Suppressor macrophage treated with lipopolysaccharide for 4 hours (primary cell): ENCODE measurements around the gene UPF3B.
A peak's percentile ranks its signal among the peaks of the same experiment; 100 is the strongest.
"Not testable (repeated sequence)": the region's sequence is repeated elsewhere in the genome, so short reads cannot be mapped to it uniquely, and the experiment has no call there.

ENCODE experiments used
- DNase-seq: peaks from one replicate; pipeline ENCODE4 v3.0.0-alpha.2; 2020

The UPF3B gene

DNA sequence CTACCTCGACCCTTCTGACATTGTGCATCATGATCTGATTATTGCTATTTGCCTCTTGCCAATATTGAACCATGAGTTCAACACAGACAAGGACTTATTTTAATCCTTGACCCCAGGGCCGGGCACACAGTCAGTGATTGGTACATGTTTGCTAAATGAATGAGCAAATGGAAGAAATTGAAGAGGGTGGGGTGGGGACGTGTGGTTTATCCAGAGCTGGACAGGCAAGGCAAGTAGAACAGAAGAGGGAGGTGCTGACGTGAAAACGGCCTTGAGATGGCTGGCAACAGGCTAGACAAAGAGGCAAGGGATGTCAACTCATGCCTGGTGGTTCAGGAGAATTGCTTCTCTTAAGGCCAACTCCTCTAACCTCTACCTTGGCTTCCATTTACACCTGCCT, 28.5 kb downstream of the UPF3B start:
- not testable (repeated sequence) for DNase-seq

DNA sequence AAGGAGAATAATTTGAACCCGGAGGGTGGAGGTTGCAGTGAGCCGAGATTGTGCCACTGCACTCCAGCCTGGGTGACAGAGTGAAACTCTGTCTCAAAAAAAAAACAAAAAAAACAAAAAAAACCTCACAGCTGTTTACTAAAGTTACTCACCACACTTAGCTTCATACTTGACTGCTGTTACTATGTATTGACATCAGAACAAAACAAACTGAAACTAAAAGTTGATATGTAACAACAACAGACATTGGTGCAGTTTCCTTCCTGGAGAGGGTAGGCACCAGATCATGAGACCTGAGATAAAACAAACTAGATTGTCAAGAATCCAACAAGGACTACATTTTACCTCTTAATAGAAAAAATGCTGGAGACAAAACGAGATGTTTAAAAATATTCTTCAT, 31.1 kb downstream of the UPF3B start:
- peak; percentile 19 for DNase-seq

DNA sequence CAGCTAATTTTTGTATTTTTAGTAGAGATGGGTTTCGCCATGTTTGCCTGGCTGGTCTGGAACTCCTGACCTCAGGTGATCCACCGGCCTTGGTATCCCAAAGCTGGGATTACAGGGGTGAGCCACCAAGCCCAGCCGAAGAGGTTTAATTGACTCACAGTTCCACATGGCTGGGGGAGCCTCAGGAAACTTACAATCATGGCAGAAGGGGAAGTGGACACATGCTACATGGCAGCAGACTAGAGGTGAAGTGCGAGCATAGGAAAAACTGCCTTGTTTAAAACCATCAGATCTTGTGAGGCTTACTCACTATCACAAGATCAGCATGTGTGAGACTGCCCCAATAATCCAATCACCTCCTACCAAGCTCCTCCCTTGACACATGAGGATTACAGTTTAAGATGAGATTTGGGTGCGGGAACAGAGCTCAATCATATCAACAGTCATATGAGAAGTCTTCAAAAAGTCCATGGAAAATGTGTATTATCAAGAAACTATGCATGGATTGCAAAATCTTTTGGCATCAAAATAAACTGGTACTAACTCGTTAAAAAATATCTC, 35.6 kb downstream of the UPF3B start:
- DNase-seq = peak; percentile 5

DNA sequence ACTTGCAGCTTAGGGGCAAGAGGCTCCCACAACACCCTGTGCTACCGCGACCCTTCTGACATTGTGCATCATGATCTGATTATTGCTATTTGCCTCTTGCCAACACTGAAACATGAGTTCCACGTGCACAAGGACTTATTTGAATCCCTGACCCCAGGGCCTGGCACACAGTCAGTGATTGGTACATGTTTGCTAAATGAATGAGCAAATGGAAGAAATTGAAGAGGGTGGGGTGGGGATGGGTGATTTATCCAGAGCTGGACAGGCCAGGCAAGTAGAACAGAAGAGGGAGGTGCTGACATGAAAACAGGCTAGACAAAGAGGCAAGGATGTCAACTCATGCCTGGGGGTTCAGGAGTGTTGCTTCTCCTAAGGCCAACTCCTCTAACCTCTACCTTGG, 36.5 kb downstream of the UPF3B start:
- DNase-seq = no peak

DNA sequence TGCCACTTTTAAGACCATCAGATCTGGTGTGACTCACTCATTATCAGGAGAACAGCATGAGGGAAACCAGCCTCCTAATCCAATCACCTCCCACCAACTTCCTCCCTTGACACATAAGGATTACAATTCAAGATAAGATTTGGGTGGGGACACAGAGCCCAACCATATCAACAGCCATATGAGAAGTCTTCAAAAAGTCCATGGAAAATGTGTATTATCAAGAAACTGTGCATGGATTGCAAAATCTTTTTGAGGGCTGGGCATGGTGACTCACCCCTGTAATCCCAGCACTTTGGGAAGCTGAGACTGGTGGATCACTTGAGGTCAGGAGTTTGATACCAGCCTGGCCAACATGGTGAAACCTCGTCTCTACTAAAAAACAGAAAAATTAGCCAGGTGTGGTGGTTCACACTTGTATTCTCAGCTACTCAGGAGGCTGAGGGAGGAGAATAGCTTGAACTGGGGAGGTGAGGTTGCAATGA, 43.5 kb downstream of the UPF3B start:
- no peak for DNase-seq

DNA sequence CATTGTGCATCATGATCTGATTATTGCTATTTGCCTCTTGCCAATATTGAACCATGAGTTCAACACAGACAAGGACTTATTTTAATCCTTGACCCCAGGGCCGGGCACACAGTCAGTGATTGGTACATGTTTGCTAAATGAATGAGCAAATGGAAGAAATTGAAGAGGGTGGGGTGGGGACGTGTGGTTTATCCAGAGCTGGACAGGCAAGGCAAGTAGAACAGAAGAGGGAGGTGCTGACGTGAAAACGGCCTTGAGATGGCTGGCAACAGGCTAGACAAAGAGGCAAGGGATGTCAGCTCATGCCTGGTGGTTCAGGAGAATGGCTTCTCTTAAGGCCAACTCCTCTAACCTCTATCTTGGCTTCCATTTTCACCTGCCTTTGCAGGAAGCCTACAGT, 44.3 kb downstream of the UPF3B start:
- DNase-seq = not testable (repeated sequence)

DNA sequence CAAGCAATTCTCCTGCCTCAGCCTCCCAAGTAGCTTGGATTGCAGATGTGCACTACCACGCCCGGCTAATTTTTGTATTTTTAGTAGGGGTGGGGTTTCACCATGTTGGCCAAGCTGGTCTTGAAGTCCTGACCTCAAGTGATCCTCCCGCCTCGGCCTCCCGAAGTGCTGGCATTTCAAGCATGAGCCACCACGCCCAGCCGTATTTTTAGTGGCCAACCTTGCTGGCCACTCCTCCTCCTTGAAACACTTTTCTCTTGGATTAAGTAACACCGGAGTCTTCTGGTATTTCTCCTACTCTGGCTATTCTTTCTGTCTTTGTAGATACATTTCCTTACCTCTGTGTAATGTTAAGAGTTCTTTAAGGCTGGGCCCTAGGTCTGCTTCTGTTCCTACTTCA, 50.2 kb downstream of the UPF3B start:
- no peak for DNase-seq

DNA sequence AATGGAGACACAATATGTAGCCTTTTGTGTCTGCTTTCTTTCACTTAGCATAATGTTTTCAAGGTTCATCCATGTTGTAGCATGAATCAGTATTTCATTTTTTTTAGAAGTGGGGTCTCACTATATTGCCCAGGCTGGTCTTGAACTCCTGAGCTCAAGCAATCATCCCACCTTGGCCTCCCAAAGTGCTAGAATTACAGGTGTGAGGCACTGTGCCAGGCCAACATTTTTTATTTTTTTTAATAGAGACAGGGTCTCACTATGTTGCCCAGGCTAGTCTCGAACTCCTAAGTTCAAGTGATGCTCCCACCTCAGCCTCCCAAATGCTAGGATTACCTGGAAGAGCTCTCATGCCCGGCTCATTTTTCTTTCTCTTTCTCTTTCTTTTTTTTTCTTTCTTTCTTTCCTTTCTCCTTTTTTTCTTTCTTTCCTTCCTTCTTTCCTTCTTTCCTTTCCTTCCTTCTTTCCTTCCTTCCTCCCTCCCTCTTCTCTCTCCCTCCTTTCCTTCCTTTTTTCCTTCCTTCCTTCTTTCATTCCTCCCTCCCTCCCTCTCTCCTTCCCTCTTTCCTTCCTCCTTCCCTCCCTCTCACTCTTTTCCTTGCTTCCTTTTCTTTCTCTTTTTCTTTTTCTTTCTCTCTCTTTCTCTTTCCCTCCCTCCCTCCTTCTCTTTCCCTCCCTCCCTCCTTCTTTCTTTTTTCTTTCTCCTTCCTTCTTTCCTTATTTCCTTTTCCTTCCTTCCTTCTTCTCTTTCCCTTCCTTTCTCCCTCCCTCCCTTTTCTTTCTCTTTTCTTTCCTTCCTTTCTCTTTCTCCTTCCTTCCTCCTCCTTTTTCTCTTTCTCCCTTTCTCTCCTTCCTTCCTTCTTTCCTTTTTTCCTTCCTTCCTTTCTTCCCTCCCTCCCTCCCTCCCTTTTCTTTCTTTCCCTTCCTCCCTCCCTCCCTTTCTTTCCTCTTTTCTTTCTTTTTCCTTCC, 51.2 kb downstream of the UPF3B start:
- DNase-seq = no peak

DNA sequence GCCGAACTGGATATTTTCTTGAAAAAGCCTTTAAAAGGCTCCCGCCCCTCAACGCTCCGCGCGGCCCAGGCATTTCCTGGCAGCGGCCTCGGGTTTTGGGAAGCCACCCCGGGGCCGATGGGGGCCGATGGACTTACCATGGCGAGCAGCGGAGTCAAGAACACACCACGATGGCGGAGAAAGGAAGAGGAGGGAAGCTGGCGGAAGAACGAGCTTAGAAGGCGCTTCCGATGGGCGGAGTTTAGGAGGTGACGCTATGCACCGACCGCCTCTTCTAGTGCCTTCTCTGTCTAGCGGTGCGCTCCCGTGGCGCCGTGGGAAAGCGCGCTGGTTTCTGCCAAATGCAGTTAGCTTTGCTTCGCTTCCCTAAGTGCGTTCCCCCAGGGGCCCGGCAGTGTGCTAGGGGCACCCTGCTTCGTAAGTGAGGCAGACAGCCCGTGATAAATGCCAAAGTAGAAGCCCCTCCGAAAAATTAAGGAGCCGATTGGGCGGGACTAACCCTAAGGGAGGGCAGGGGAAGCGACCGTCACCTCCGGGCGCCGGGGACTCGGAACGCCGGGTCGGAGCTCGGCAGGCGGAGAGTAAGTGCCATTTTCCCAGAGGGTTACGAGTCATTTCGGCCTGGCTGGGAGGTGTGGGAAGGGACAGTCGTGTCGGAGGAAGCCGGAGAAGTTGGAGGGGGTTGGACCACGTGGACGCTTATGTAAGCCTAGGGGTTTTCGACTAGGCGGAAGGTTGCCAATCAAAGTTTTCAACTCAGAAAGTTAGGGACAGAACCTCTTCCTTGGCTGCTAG, 61.1 kb downstream of the UPF3B start, which contains the start of gene RPL39:
Gene RPL39 (minus strand): TSS at position 194 of the 795 bp plus-strand sequence. CDS start 54 bp downstream, at position 140.
- DNase-seq = peak; percentile 84

DNA sequence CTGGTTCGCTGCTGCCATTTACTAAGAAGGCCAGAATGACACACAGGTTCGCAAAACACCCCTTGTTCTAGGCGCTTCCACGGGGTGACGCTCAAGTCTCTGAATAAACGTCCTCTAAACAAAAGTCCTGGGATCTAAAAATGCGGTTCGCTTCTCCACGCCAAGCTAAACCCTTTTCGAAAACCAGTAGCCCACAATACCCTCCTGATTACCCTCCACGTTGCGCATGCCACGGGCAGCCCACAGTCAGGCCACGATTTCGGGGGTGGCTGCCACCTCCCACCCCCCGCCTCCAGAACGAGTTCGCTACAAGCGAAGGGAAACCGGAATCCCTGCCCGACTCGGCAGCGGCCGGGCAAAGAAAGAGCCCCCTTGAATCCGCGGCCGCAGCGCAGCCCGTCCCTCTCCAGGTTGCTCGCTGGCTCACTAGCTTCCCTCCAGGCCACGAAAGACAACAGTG, 61.8 kb downstream of the UPF3B start:
- peak; percentile 38 for DNase-seq

DNA sequence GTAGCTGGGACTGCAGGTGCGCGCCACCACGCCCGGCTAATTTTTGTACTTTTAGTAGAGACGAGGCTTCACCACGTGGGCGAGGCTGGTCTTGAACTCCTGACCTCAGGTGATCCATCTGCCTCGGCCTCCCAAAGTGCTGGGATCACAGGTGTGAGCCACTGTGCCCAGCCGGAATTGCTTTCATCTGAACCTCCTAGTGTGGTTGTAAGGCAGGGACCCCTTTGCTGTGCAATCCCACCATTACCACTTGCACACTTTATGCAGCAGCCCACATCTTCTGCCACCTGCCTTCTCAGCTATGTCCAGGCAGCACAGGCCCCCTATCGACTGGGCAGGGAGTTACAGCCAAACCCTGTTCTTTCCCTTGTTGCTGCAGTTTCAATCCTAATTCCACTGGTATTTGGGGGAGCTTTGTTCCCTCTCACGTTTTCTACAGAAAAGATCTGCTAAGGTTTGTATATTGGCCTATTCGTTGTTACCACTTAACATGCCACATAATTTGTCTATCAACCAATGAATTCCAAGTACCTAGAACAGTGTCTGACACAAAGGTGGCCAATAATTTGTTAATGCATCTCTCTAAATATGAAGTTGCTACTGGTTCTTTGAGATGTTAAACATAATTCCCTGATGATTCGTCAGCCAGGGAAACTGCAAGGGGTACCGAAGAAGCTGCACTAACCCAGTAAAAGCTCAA, 67.9 kb downstream of the UPF3B start:
- peak; percentile 29 for DNase-seq
